GM12878 (cell line): Measurements from ENCODE around the gene LSR. TPM values are rescaled to one million over a fixed set of nuclear protein-coding genes. Genes with fewer than 3 reads are reported as not detected.

Experiments used
- ATAC-seq: fragments of 200-7000 bp; cut with Tn5 transposase; 3 replicates; pipeline ENCODE4 v1.9.1; 2020; ENCODE audit warnings: mild to moderate bottlenecking, moderate library complexity
- BruUV-seq: library from RNA; stranded (reverse); fragments of 400-500 nt; replicated peaks from 2 replicates; lab custom pipeline; 2021; lab: Mats Ljungman, UMichigan
- CTCF ChIA-PET: fragments of 300-600 bp; sonication (Branson Sonifier 250); formaldehyde crosslinking; extraction: SDS; loops from one replicate; lab custom pipeline; 2021; ENCODE audit warnings: inconsistent platforms; lab: Yijun Ruan, JAX
- POLR2A ChIA-PET: fragments of 350-600 bp; formaldehyde crosslinking; extraction: SDS; loops from one replicate; lab custom pipeline; 2021; ENCODE audit warnings: inconsistent platforms; lab: Charles Lee
- RAD21 ChIA-PET: fragments of 300-600 bp; sonication (Branson Sonifier 250); formaldehyde crosslinking; loops from one replicate; lab custom pipeline; 2023; ENCODE audit warnings: antibody characterized with exemption; ENCODE audit not compliant: unreplicated experiment; lab: Charles Lee
- SMC1A ChIA-PET: fragments of 300-600 bp; sonication (Branson Sonifier 250); formaldehyde crosslinking; loops from one replicate; lab custom pipeline; 2023; ENCODE audit not compliant: unreplicated experiment, uncharacterized antibody; lab: Charles Lee
- DNase-seq: peaks from one replicate; pipeline ENCODE4 v3.0.0-alpha.2; 2011; ENCODE audit warnings: low read depth, low spot score
- FAIRE-seq: peaks from 3 replicates; lab custom pipeline; 2011; peaks lifted over from hg19 to GRCh38; lab: Jason Lieb, UNC
- H2AFZ ChIP-seq: 2 replicates; pipeline ENCODE4 v1.6.0; 2011; ENCODE audit warnings: low read depth, low read length, control low read depth; ENCODE audit not compliant: control insufficient read depth
- H3K27ac ChIP-seq: 2 replicates; pipeline ENCODE4 v1.5.1; 2011; ENCODE audit warnings: control low read depth; ENCODE audit not compliant: control insufficient read depth, insufficient read depth
- H3K27me3 ChIP-seq, 2 experiments: replicated peaks in 1 of 2; 2 replicates each; pipeline versions ENCODE4 v1.6.0 to v1.6.1; 2011; ENCODE audit warnings: low read length in 1 of 2; ENCODE audit not compliant: control insufficient read depth in 2 of 2, insufficient read depth in 2 of 2
- H3K36me3 ChIP-seq, 2 experiments: 2 replicates each; pipeline ENCODE4 v1.5.1; 2011; ENCODE audit warnings: low read length in 1 of 2; ENCODE audit not compliant: control insufficient read depth in 2 of 2, insufficient read depth in 2 of 2
- H3K4me1 ChIP-seq: 2 replicates; pipeline ENCODE4 v1.6.1; 2011; ENCODE audit warnings: mild to moderate bottlenecking, low read length, moderate library complexity, mixed read lengths; ENCODE audit not compliant: control insufficient read depth, insufficient read depth
- H3K4me2 ChIP-seq: 2 replicates; pipeline ENCODE4 v1.6.0; 2011; ENCODE audit warnings: control low read depth; ENCODE audit not compliant: control insufficient read depth, insufficient read depth
- H3K4me3 ChIP-seq: fragments of 200-600 bp; sonication (generic); 2 replicates; pipeline ENCODE4 v1.5.1; 2016
- H3K79me2 ChIP-seq: 2 replicates; pipeline ENCODE4 v1.6.0; 2011; ENCODE audit warnings: low read length; ENCODE audit not compliant: control insufficient read depth, insufficient read depth
- H3K9ac ChIP-seq: 2 replicates; pipeline ENCODE4 v1.8.0; 2011; ENCODE audit warnings: low read length, control low read depth, mixed read lengths; ENCODE audit not compliant: control insufficient read depth, insufficient read depth
- H3K9me3 ChIP-seq: replicated peaks from 3 replicates; pipeline ENCODE4 v1.5.1; 2011; ENCODE audit warnings: mild to moderate bottlenecking, low read length; ENCODE audit not compliant: control insufficient read depth, insufficient read depth
- H4K20me1 ChIP-seq: 2 replicates; pipeline ENCODE4 v1.6.0; 2011; ENCODE audit not compliant: control insufficient read depth, insufficient read depth
- LARP7 ChIP-seq: fragments of 450-650 bp; IDR thresholded peaks from 2 replicates; pipeline ENCODE4 v1.6.1; 2017; ENCODE audit warnings: mild to moderate bottlenecking
- NR2C2 ChIP-seq: IDR thresholded peaks from 2 replicates; pipeline ENCODE4 v1.6.1; 2011; ENCODE audit warnings: borderline replicate concordance, low read depth; ENCODE audit not compliant: control insufficient read depth, insufficient read length
- YY1 ChIP-seq: IDR thresholded peaks from 2 replicates; pipeline ENCODE4 v1.6.1; 2011; ENCODE audit warnings: low read depth, mild to moderate bottlenecking, low read length
- ZNF24 ChIP-seq: fragments of 450-650 bp; IDR thresholded peaks from 2 replicates; pipeline ENCODE4 v1.6.1; 2017; ENCODE audit warnings: antibody characterized with exemption, mild to moderate bottlenecking
- WGBS: methylation state at CpG from one replicate; pipeline ENCODE4 v1.1.6; 2016; ENCODE audit warnings: low lambda C conversion rate; ENCODE audit not compliant: insufficient replicate concordance, insufficient coverage; ENCODE audit errors: missing lambda C conversion rate; 5-methylcytosine and 5-hydroxymethylcytosine counted together
- in situ Hi-C: fragments of 300-500 bp; cut with MboI; formaldehyde crosslinking; loops from 9 replicates; pipeline ENCODE4 v1.14.3; 2018; ENCODE audit warnings: mixed read lengths
- intact Hi-C: fragments of 100-400 bp; cut with micrococcal nuclease; formaldehyde crosslinking; loops from one replicate; pipeline ENCODE4 v1.14.2; 2022; ENCODE audit not compliant: unreplicated experiment
- polyA plus RNA-seq, 11 experiments: library from polyadenylated mRNA; depleted of rRNA in 4 of 11; unstranded in 6 of 11; stranded (reverse) in 5 of 11; fragments of >200 nt; fragmentation: Nextera tagmentation in 4 of 11; fragmentation: Illumina TruSeq in 1 of 11; extraction: Ambion mirVana in 4 of 11; extraction: Trizol in 1 of 11; gene quantifications; 1 replicate in 1 of 11; 2 replicates in 10 of 11; pipeline versions ENCODE4 v1.2.1 to v1.2.3, GENCODE V29; 2011 to 2016; ENCODE audit warnings: inconsistent platforms in 2 of 11, missing spikeins in 2 of 11, low read depth in 1 of 11
- total RNA-seq, 4 experiments: library from RNA; depleted of rRNA in 3 of 4; stranded (reverse); fragments of >200 nt in 3 of 4; fragmentation: Illumina TruSeq in 1 of 4; extraction: Trizol in 1 of 4; gene quantifications; 2 replicates each; pipeline versions ENCODE4 v1.2.1 to v1.2.3, GENCODE V29; 2013 to 2021
- TF ChIP-seq, protein P1 (sequence below): fragments of 450-650 bp; conservative IDR thresholded peaks from 2 replicates; pipeline ENCODE4 v1.6.1; 2017; ENCODE audit warnings: mild to moderate bottlenecking, moderate library complexity
- TF ChIP-seq, protein P2 (sequence below): IDR thresholded peaks from 2 replicates; pipeline ENCODE4 v1.6.1; 2012; ENCODE audit warnings: low read depth, low read length, improper control_type of control experiment

LSR gene
- total and polyA plus RNA-seq, 10 of the 15 experiments (the other 5 are each of a cell fraction or from before 2014, with no cell fraction given) = 0.26 to 53.9 (median 26.3) TPM

GRCh38 chr19:35254341-35255297 is 5.8 kb downstream of the LSR start (continued):
- TF ChIP-seq, protein P1, sequence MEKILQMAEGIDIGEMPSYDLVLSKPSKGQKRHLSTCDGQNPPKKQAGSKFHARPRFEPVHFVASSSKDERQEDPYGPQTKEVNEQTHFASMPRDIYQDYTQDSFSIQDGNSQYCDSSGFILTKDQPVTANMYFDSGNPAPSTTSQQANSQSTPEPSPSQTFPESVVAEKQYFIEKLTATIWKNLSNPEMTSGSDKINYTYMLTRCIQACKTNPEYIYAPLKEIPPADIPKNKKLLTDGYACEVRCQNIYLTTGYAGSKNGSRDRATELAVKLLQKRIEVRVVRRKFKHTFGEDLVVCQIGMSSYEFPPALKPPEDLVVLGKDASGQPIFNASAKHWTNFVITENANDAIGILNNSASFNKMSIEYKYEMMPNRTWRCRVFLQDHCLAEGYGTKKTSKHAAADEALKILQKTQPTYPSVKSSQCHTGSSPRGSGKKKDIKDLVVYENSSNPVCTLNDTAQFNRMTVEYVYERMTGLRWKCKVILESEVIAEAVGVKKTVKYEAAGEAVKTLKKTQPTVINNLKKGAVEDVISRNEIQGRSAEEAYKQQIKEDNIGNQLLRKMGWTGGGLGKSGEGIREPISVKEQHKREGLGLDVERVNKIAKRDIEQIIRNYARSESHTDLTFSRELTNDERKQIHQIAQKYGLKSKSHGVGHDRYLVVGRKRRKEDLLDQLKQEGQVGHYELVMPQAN = no peak
- TF ChIP-seq NR2C2 (no peak), LARP7 (no peak), YY1 (no peak)
- TF ChIP-seq, protein P2, sequence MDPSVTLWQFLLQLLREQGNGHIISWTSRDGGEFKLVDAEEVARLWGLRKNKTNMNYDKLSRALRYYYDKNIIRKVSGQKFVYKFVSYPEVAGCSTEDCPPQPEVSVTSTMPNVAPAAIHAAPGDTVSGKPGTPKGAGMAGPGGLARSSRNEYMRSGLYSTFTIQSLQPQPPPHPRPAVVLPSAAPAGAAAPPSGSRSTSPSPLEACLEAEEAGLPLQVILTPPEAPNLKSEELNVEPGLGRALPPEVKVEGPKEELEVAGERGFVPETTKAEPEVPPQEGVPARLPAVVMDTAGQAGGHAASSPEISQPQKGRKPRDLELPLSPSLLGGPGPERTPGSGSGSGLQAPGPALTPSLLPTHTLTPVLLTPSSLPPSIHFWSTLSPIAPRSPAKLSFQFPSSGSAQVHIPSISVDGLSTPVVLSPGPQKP = no peak

- peaks cover 4% of the 10 kb centered on the region in 2 experiments; a peak in 3 of 4 replicates for H3K36me3 ChIP-seq
- H3K27ac ChIP-seq = no peak overlapping the region
- ATAC-seq (no peak), DNase-seq (no peak), FAIRE-seq (no peak)
- no peak overlapping the region for H3K9ac ChIP-seq
- RAD21 ChIA-PET = interaction anchor here (1.2 kb wide), 1 partner anchor 8 kb away, joined by 3 read pairs; no protein-coding TSS in a partner anchor
- WGBS = 4% methylated on average over 2 of the region's 2 CpGs
- no peaks in the 10 kb centered on the region for H3K4me1 ChIP-seq
- intact Hi-C loops (no loop called here), in situ Hi-C loops (no loop called here)
- no peaks in the 10 kb centered on the region for H4K20me1 ChIP-seq
- H3K9me3 ChIP-seq = no peaks in the 10 kb centered on the region
- POLR2A ChIA-PET = no interaction called here
- CTCF ChIA-PET = interaction anchor here (0.7 kb wide), 1 partner anchor 212 kb away, joined by 3 read pairs; no protein-coding TSS in a partner anchor
- H3K79me2 ChIP-seq = no peaks in the 10 kb centered on the region; the same call in none of the 2 replicates
- no peak overlapping the region for H3K4me3 ChIP-seq
- no peak overlapping the region for H3K4me2 ChIP-seq
- SMC1A ChIA-PET = interaction anchor here (0.9 to 1.1 kb wide), 3 partner anchors 16 to 119 kb away, joined by 3 to 6 read pairs (median 3); no protein-coding TSS in a partner anchor
- no peak overlapping the region for H2AFZ ChIP-seq
- no TSS peak for BruUV-seq
- peak; percentile 90 for TF ChIP-seq ZNF24
- TF ChIP-seq, protein P1 = no peak
- H3K27me3 ChIP-seq = no peaks in the 10 kb centered on the region
Measured at GRCh38 chr19:35256566-35256965, 7.8 kb downstream of the LSR start.
